SJSA1 (cell line): Measurements from ENCODE around the gene SH2D1B. TPM values are rescaled to one million over a fixed set of nuclear protein-coding genes. Genes with fewer than 3 reads are reported as not detected.

Experiments
- DNase-seq, 2 experiments: peaks; one replicate each; pipeline ENCODE4 v3.0.0-alpha.2; 2015 to 2020; ENCODE audit warnings: low spot score in 2 of 2, low read depth in 1 of 2
- H3K27ac ChIP-seq: fragments of 250-450 bp; sonication (Bioruptor Pico); 2 replicates; pipeline ENCODE4 v1.5.1; 2020; ENCODE audit warnings: mild to moderate bottlenecking, moderate library complexity
- H3K27me3 ChIP-seq: fragments of 250-450 bp; sonication (Bioruptor Pico); replicated peaks from 2 replicates; pipeline ENCODE4 v1.5.1; 2020; ENCODE audit warnings: mild to moderate bottlenecking, moderate library complexity
- H3K36me3 ChIP-seq: fragments of 250-450 bp; sonication (Bioruptor Pico); 2 replicates; pipeline ENCODE4 v1.5.1; 2020; ENCODE audit warnings: mild to moderate bottlenecking
- H3K4me1 ChIP-seq: fragments of 250-450 bp; sonication (Bioruptor Pico); replicated peaks from 2 replicates; pipeline ENCODE4 v1.6.1; 2021; ENCODE audit warnings: mild to moderate bottlenecking
- H3K4me3 ChIP-seq: fragments of 250-450 bp; sonication (Bioruptor Pico); 2 replicates; pipeline ENCODE4 v1.5.1; 2020; ENCODE audit warnings: mild to moderate bottlenecking
- H3K9me3 ChIP-seq: fragments of 250-450 bp; sonication (Bioruptor Pico); replicated peaks from 2 replicates; pipeline ENCODE4 v1.5.1; 2020; ENCODE audit warnings: mild to moderate bottlenecking
- total RNA-seq: library from RNA; depleted of rRNA; stranded (reverse); fragments of >200 nt; shearing (Covaris generic); gene quantifications from 2 replicates; pipeline ENCODE4 v1.2.3, GENCODE V29; 2014

Gene SH2D1B
- total RNA-seq, 1 experiment from 2014 or later, result not detected

DNA sequence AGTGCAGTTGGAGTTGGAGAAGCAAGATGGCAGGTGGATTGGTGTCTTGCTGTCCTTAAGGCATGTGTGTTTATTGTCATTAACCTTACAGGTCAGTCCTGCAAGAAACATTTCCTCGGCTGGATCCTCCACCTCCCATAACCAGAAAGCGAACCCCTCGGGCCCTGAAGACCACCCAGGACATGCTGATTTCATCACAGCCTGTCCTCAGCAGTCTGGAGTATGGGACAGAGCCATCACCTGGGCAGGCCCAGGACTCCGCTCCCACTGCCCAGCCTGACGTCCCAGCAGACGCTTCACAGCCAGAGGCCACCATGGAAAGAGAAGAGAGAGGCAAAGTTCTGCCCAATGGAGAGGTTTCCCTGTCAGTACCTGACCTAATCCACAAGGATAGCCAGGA is 28.8 kb downstream of the SH2D1B start:
- H3K36me3 ChIP-seq, result no peaks in the 10 kb centered on the region
- no peak overlapping the region for H3K27ac ChIP-seq
- H3K4me1 ChIP-seq, result no peaks in the 10 kb centered on the region
- H3K27me3 ChIP-seq, result no peaks in the 10 kb centered on the region
- H3K9me3 ChIP-seq, result no peaks in the 10 kb centered on the region
- DNase-seq, result peak in 1 of 2 experiments; percentile 30
- no peak overlapping the region for H3K4me3 ChIP-seq

DNA sequence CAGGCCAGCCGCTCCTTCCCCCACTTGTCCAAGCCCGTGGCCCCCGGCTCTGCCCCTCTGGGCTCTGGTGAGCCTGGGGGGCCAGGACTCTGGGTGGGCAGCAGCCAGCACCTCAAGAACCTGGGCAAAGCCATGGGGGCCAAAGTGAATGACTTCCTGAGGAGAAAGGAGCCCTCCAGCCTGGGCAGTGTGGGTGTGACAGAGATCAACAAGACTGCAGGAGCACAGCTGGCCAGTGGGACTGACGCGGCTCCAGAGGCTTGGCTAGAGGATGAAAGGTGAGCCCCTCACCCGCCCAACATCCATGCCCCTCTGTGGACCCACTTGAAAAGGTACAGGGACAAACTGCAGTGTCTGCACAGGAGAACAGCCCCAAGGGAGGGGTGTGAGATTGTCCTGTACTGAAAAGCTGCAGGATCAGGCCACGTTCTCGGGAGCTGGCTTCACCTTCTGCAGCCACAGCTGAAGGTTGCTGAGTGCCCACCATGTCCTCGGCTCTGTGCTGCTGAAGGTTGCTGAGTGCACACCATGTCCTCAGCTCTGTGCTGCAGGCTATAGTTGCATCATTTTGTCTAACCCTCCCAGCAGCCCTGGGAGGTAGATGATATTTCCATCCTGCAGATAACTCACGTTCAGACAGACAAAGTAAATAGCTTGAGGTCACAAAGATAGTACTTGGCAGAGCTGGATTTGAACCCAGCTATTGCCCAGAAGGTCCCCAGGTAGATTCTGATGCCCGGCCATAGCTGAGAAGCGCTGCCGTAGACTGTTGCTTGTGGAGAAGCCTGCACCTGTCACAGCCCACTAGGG is 29.8 kb downstream of the SH2D1B start:
- H3K4me1 ChIP-seq, result no peaks in the 10 kb centered on the region
- peak in 1 of 2 experiments; percentile 26 for DNase-seq
- no peaks in the 10 kb centered on the region for H3K9me3 ChIP-seq
- no peaks in the 10 kb centered on the region for H3K27me3 ChIP-seq
- no peak overlapping the region for H3K4me3 ChIP-seq
- H3K27ac ChIP-seq, result no peak overlapping the region
- H3K36me3 ChIP-seq, result no peaks in the 10 kb centered on the region

DNA sequence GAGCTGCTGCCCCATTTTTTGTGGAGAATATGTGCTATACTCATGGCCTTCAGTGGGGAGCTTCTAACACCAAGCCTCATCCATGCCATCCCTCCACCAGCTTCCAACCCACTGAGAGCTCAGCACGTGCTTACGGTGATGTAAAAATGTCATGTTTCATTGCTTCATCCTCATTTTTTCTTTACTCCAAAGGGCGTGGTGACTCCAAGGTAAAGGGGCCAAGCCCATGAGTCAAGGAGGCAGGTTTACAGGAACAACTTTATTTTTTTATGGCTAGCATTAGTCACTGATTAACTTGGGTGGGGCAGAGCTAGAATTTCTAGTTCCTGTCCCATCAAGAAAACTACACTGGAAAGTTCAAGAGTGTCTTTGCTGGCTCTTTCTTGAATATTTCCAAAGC is 30.6 kb downstream of the SH2D1B start, which contains the start of gene C1orf226:
Gene C1orf226, plus strand, starts transcription at position 346 of the 400 bp plus-strand sequence. CDS start 174 bp downstream, outside the sequence.
- H3K4me3 ChIP-seq, result no peak within 1 kb of the TSS
- H3K36me3 ChIP-seq, result no peaks in the 10 kb centered on the region
- no peak within 1 kb of the TSS for H3K27ac ChIP-seq
- H3K9me3 ChIP-seq, result no peaks in the 10 kb centered on the region
- no peaks in the 10 kb centered on the region for H3K27me3 ChIP-seq
- H3K4me1 ChIP-seq, result no peaks in the 10 kb centered on the region
- DNase-seq, result peak in 1 of 2 experiments; percentile 14

DNA sequence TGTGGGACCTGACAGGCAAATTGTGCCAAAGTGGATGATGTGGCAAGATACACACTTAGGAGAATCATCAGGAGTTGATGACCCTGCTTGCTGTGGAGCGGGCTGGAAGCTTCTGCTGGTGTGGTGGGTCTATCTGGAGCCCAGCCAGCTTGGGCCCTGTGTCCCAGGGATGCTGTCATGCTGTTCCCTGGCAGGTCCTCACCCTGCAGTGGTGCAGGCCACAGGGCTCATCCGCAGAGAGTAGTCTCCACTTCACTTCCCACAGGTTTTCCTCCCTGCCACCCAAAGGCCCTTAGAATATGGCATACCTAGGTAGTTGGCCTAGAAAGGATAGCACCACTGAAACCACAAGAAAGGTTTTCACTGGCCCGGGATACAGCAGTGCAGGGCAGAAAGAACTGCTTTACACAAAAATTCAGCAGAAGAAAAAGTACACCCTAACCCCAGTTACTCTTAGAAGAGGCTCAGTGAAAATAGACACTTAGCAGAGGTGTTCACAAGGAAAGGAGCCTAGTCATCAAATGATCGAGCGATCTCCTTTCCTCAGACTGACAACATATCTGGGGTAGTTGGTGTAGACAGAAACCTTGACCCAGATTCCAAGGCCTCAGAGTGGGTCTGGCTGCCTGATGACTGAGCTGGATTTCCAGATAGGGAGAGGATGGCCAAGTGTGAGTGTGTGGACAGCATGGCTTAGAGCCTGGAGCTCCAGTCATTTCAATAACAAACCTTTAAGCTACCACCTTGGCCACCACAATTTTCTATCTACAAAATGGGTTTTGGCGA is 31.7 kb downstream of the SH2D1B start:
- Histone ChIP-seq H3K4me1 (no peaks in the 10 kb centered on the region), H3K36me3 (no peaks in the 10 kb centered on the region), H3K27ac (no peak overlapping the region), H3K27me3 (no peaks in the 10 kb centered on the region), H3K9me3 (no peaks in the 10 kb centered on the region), H3K4me3 (no peak overlapping the region)
- peak in 1 of 2 experiments; percentile 13 for DNase-seq

DNA sequence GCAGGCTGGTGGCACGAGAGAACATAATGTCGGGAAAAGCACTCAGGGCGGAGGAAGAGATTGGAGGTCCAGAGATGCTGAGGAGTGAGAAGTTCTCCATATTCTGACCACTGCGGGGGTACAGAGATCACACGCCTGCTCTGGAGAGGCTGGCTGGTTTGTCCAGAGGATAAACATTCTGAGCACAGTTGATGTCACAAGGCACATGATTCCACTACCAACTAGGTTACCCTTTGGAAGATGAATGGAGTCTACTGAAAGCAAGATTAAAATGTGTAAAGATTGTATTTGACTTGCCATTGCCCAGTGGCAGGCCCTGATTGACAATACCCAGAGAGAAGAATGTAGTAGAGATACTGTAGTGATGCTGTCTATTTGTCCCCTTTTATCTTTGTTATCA is 35.2 kb downstream of the SH2D1B start, which contains the start of gene SPATA46:
Gene SPATA46, minus strand, starts transcription at position 164 of the 400 bp plus-strand sequence. Its CDS starts 64 bp downstream, at position 100.
- no peaks in the 10 kb centered on the region for H3K9me3 ChIP-seq
- H3K4me3 ChIP-seq, result no peak within 1 kb of the TSS
- DNase-seq, result no peak
- no peaks in the 10 kb centered on the region for H3K36me3 ChIP-seq
- H3K27me3 ChIP-seq, result no peaks in the 10 kb centered on the region
- H3K27ac ChIP-seq, result no peak within 1 kb of the TSS
- H3K4me1 ChIP-seq, result peaks cover 8% of the 10 kb centered on the region

DNA sequence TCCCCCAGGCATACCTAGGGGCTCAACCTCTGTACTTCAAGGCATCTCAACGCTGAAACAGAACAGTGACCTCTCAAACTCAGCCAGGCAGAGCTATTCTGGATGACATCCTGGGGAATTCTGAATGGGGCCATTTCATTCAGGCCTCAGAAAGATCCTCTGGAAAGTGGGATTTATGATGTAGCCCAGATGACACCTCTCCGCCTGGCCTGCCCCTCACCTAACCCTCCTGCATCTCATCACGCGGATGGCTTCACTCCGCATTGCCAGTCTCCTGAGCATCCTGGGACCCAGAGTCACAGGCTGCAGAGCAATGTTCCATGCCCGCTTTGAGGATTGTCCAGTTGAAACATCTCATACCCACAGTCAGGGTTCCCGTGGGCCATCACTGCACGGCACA is 36.5 kb downstream of the SH2D1B start:
- H3K27ac ChIP-seq, result no peak overlapping the region
- H3K4me3 ChIP-seq, result no peak overlapping the region
- H3K36me3 ChIP-seq, result no peaks in the 10 kb centered on the region
- no peaks in the 10 kb centered on the region for H3K9me3 ChIP-seq
- no peak for DNase-seq
- H3K4me1 ChIP-seq, result peaks cover 8% of the 10 kb centered on the region
- H3K27me3 ChIP-seq, result no peaks in the 10 kb centered on the region

DNA sequence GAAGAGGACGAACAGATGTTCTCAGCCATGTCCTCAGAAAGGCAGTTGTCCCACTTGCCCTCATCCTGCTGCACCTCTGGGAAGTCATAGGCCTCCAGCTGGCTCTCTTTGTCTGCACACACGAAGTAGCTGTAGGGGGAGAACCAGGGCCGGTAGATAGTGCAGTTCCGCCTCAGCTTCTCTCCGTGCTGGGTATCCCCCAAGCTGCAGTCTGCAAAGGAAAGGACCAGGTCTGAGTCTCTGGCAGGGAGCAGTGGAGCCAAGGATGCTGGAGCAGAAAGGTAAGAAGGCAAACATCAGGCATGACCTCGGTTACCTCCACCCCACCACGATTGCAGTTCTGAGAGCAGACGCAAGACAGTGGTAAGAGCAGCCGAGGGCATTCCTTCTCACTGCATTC is 37.5 kb downstream of the SH2D1B start:
- Histone ChIP-seq H3K27me3 (no peaks in the 10 kb centered on the region), H3K36me3 (no peaks in the 10 kb centered on the region), H3K4me3 (no peak overlapping the region), H3K27ac (no peak overlapping the region), H3K9me3 (no peaks in the 10 kb centered on the region), H3K4me1 (peaks cover 8% of the 10 kb centered on the region)
- DNase-seq, result no peak

DNA sequence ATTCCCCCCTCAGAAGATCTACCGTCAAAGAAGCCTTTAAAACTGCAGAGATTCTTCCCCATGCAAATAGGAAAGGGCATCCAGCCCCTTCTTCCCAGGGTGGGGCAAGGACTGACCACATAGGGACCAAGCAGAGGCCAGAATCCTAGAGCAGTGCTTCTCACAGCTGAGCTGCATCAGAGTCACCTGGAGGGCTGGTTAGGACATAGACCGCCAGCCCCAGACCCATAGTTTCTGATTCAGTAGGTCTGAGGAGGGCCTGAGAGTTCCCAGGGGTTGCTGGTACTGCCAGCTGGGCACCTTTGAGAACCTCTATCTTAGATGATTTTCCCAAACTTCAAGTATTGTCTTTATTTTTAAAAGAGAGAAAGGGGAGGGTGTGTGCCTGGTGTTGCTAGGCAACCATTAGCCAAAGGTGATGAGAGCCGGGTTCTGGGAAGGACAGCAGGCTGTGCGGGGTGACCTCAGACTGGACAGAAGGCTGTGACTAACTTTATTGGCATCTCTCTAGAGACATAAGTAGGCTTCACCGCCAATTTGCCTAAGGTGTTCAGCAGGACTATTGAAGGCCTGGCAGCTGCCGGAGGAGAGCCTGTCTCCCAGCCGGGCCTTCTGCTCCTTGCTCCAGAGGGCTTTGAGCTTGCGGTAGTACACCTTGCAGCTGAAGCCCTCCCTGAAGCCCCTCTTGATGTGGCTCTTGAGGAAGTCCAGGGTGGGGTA is 38.2 kb downstream of the SH2D1B start:
- Histone ChIP-seq H3K9me3 (no peaks in the 10 kb centered on the region), H3K4me1 (peaks cover 8% of the 10 kb centered on the region), H3K27me3 (no peaks in the 10 kb centered on the region; the same call in 1 of the 2 replicates), H3K36me3 (no peaks in the 10 kb centered on the region), H3K27ac (no peak overlapping the region), H3K4me3 (no peak overlapping the region)
- DNase-seq, result peak in 1 of 2 experiments; percentile 61

DNA sequence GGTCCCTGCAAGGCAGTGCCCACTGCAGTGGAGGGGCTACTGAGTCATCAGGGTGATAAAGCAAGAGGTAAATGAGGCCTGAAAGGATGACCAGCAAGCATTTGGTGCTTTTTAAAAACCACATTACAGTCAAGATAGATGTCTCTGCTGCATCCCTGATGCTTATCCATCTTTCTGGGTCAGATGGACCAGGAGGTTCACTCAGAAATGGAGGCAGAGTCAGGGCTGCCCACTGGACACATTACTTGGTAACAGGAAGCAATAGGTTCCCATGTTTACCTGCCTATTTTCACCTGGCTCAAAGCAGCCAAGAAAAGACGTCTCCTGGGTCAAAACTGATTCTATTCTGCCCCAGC is 38.9 kb downstream of the SH2D1B start:
- DNase-seq, result no peak

DNA sequence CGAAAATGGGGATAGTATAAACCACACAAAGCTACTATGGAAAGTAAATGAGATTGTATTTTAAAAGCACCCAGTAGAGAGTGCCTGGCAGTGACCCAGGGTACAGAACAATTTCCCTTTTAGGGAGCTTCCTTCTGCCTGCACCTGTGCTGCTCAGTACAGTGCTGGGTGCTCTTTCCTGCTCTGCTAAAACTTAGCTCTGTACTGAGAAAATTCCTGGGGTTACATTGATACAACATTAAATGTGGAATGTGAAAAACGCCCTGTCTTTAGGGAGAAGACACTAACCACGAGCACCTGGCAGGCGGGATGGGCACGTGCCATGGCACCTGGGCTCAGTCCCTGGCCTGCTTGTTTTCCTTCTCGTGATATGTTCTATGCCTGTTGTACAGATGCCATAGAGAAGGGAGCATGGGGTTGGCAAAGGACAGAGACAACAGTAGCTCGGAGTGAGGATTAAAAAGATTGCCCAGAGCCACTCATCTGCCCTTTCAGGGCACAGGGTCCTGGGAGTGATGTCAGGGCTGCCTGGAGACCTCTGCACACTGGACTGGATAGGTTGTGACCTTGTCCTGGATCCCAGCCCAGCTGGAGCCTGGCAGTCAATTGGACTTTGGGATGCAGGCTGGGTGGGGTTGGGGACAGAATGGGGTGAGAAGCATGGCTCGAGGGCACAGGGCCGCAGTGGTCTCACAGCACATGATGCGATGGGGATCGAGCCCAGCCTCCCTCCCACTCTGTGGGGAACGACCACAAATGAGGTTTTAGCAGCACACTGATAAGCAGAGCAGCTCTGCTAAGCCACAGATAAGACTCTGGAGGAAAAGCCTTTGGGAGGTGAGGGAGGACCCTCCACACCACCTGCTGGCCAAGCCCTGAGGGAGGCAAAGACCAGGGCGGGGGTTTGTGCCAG is 39.5 kb downstream of the SH2D1B start:
- Histone ChIP-seq H3K27ac (no peak overlapping the region), H3K36me3 (no peaks in the 10 kb centered on the region), H3K4me3 (no peak overlapping the region), H3K9me3 (no peaks in the 10 kb centered on the region), H3K4me1 (peaks cover 8% of the 10 kb centered on the region), H3K27me3 (no peaks in the 10 kb centered on the region; the same call in 1 of the 2 replicates)
- no peak for DNase-seq

More for the DNA sequence above, 38.9 kb downstream of the SH2D1B start:
- no peaks in the 10 kb centered on the region for H3K36me3 ChIP-seq
- H3K27me3 ChIP-seq, result no peaks in the 10 kb centered on the region; the same call in 1 of the 2 replicates
- peaks cover 8% of the 10 kb centered on the region for H3K4me1 ChIP-seq
- H3K4me3 ChIP-seq, result no peak overlapping the region
- no peaks in the 10 kb centered on the region for H3K9me3 ChIP-seq
- no peak overlapping the region for H3K27ac ChIP-seq

DNA sequence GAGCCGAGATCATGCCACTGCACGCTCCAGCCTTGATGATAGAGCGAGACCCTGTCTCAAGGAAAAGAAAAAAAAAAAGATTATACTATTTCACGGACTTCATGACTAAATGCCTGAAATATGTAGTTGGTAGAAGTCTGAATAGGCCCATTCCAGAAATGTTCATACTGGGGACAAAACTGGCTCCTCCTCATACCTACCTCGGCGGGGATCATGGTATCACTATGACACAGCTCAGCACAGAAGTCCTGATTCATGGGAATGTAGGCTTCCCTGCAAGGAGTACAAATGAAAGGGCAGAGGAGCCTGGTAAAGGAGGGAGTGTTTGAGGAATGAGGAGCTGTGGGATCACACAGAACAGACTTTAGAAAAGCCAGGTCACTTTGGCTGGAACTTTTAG is 40.3 kb downstream of the SH2D1B start:
- Histone ChIP-seq H3K9me3 (no peaks in the 10 kb centered on the region), H3K27me3 (no peaks in the 10 kb centered on the region; the same call in 1 of the 2 replicates), H3K4me3 (no peak overlapping the region), H3K36me3 (no peaks in the 10 kb centered on the region), H3K27ac (no peak overlapping the region), H3K4me1 (peaks cover 8% of the 10 kb centered on the region)
- no peak for DNase-seq

DNA sequence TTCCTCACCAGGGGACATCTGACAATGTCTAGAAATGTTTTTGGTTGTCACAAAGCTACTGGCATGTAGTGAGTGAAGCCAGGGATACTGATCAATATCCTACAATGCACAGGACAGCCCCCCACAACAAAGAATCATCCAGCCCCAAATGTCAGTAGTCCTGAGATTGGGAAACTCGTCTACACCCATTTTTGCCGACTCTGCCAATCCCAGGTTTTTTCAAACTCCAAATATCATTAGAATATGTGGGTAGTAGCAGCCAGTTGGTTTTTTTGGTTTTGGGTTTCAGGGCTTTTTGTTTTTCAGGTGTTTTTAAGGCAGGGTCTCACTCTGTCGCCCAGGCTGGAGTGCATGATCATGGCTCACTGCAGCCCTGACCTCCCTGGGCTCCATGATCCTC is 41.2 kb downstream of the SH2D1B start:
- H3K9me3 ChIP-seq, result no peaks in the 10 kb centered on the region
- H3K36me3 ChIP-seq, result no peaks in the 10 kb centered on the region
- H3K27me3 ChIP-seq, result no peaks in the 10 kb centered on the region; the same call in 1 of the 2 replicates
- no peak overlapping the region for H3K27ac ChIP-seq
- H3K4me3 ChIP-seq, result no peak overlapping the region
- H3K4me1 ChIP-seq, result peaks cover 8% of the 10 kb centered on the region
- DNase-seq, result no peak

DNA sequence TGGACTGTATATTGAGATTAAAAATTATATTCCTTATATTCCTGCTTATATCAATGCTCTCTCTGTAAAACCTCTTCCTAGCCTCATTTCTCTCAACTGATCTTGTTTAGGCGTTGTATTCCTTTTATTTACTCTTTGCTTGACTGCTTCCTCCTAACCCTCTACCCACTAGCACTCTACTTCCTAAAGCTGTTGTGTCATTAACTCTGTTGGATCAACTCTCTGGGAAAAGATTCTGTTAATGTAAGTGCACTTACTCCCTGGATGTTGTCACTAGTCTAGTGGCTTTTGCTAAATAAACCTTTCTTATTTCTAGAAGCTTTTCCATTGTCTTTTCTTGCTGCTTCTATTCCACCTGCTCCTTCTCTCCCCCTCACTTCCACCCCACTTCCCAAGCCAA is 41.8 kb downstream of the SH2D1B start:
- Histone ChIP-seq H3K4me3 (no peak overlapping the region), H3K9me3 (no peaks in the 10 kb centered on the region), H3K27me3 (no peaks in the 10 kb centered on the region; the same call in 1 of the 2 replicates), H3K36me3 (no peaks in the 10 kb centered on the region), H3K27ac (no peak overlapping the region), H3K4me1 (peaks cover 9% of the 10 kb centered on the region)
- no peak for DNase-seq
